GM19099 (cell line): ENCODE data around the gene GALK2.

Experiments used
- POLR2A ChIP-seq: IDR thresholded peaks from 3 replicates; pipeline ENCODE4 v1.6.1; 2011; ENCODE audit warnings: low read depth; ENCODE audit not compliant: insufficient read length; ENCODE audit errors: extremely low read depth

The GALK2 gene

GRCh38 chr15:49238342-49238741 lies 68.3 kb downstream of the GALK2 start:
- TF ChIP-seq POLR2A, result no peak

- TF ChIP-seq POLR2A, result no peak
Measured at GRCh38 chr15:49239105-49239504, 69.1 kb downstream of the GALK2 start.

GRCh38 chr15:49242820-49243219 lies 72.8 kb downstream of the GALK2 start:
- TF ChIP-seq POLR2A, result no peak

GRCh38 chr15:49247556-49248110 lies 77.6 kb downstream of the GALK2 start:
- no peak for TF ChIP-seq POLR2A

GRCh38 chr15:49248291-49248690 lies 78.2 kb downstream of the GALK2 start:
- TF ChIP-seq POLR2A, result no peak

GRCh38 chr15:49255966-49256759 lies 86.1 kb downstream of the GALK2 start:
- no peak for TF ChIP-seq POLR2A

GRCh38 chr15:49265911-49266310 lies 95.9 kb downstream of the GALK2 start:
- no peak for TF ChIP-seq POLR2A

- no peak for TF ChIP-seq POLR2A
Measured at GRCh38 chr15:49270541-49271421, 100.7 kb downstream of the GALK2 start.

- TF ChIP-seq POLR2A, result no peak
Measured at GRCh38 chr15:49273734-49274318, 103.8 kb downstream of the GALK2 start.

GRCh38 chr15:49278751-49279150 lies 108.7 kb downstream of the GALK2 start:
- TF ChIP-seq POLR2A, result no peak

- no peak for TF ChIP-seq POLR2A
Measured at GRCh38 chr15:49279521-49280456, 109.7 kb downstream of the GALK2 start.

- no peak for TF ChIP-seq POLR2A
Measured at GRCh38 chr15:49282366-49282765, 112.3 kb downstream of the GALK2 start.

GRCh38 chr15:49286649-49287404 lies 116.8 kb downstream of the GALK2 start:
- TF ChIP-seq POLR2A, result no peak
